ENCODE results near the gene UBE2N.
A peak's percentile ranks its signal among the peaks of the same experiment; 100 is the strongest.

UBE2N gene

GRCh38 chr12:93407054-93407962 lies 34.4 kb downstream of the UBE2N start:
- TF ChIP-seq ZSCAN16 (tag by site-specific recombination; IDR thresholded peaks at IDR 0.05) (peak; percentile 77), ZNF48 (tag by site-specific recombination; IDR thresholded peaks at IDR 0.05) (no peak)
- TF ChIP-seq, protein P1, sequence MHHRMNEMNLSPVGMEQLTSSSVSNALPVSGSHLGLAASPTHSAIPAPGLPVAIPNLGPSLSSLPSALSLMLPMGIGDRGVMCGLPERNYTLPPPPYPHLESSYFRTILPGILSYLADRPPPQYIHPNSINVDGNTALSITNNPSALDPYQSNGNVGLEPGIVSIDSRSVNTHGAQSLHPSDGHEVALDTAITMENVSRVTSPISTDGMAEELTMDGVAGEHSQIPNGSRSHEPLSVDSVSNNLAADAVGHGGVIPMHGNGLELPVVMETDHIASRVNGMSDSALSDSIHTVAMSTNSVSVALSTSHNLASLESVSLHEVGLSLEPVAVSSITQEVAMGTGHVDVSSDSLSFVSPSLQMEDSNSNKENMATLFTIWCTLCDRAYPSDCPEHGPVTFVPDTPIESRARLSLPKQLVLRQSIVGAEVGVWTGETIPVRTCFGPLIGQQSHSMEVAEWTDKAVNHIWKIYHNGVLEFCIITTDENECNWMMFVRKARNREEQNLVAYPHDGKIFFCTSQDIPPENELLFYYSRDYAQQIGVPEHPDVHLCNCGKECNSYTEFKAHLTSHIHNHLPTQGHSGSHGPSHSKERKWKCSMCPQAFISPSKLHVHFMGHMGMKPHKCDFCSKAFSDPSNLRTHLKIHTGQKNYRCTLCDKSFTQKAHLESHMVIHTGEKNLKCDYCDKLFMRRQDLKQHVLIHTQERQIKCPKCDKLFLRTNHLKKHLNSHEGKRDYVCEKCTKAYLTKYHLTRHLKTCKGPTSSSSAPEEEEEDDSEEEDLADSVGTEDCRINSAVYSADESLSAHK (tag by site-specific recombination; IDR thresholded peaks at IDR 0.05) = peak; percentile 94
- H3K4me1 ChIP-seq (ENCODE audit: control insufficient read depth, insufficient read depth, low read length) = no peaks in the 10 kb centered on the region
- peaks cover 4 to 42% of the 10 kb centered on the region in 2 experiments; a peak in 1 of 3 replicates for H3K36me3 ChIP-seq (ENCODE audit: control insufficient read depth in 2 of 2, insufficient read depth in 1 of 2, low read length in 2 of 2)
- H3K9me3 ChIP-seq (ENCODE audit: control insufficient read depth, insufficient read depth, low read depth, low read length) = no peaks in the 10 kb centered on the region
- H3K27ac ChIP-seq (ENCODE audit: extremely low read depth, low read depth, low read length) = no peak overlapping the region
- CTCF ChIA-PET = interaction anchor here (1.2 kb wide), 1 partner anchor 12 kb away, joined by 5 read pairs; no protein-coding TSS in a partner anchor
- no peak overlapping the region for H3K4me3 ChIP-seq (ENCODE audit: low read depth, low read length)
- POLR2A ChIA-PET = no interaction called here

GRCh38 chr12:93404961-93405849 lies 36.5 kb downstream of the UBE2N start:
- ChIA-PET CTCF (interaction anchor here (0.7 to 2.4 kb wide), 5 partner anchors 8 to 418 kb away, joined by 3 to 8 read pairs (median 5); no protein-coding TSS in a partner anchor), POLR2A (no interaction called here)
- no peaks in the 10 kb centered on the region for H3K4me1 ChIP-seq (ENCODE audit: control insufficient read depth, insufficient read depth, low read length)
- TF ChIP-seq KLF1 (tag by site-specific recombination; IDR thresholded peaks at IDR 0.05) (no peak), WT1 (tag by site-specific recombination; IDR thresholded peaks at IDR 0.05) (no peak), SCRT2 (tag by site-specific recombination; IDR thresholded peaks at IDR 0.05) (no peak), KLF9 (tag by site-specific recombination; IDR thresholded peaks at IDR 0.05; ENCODE audit: low read depth) (no peak)
- TF ChIP-seq, protein P2, sequence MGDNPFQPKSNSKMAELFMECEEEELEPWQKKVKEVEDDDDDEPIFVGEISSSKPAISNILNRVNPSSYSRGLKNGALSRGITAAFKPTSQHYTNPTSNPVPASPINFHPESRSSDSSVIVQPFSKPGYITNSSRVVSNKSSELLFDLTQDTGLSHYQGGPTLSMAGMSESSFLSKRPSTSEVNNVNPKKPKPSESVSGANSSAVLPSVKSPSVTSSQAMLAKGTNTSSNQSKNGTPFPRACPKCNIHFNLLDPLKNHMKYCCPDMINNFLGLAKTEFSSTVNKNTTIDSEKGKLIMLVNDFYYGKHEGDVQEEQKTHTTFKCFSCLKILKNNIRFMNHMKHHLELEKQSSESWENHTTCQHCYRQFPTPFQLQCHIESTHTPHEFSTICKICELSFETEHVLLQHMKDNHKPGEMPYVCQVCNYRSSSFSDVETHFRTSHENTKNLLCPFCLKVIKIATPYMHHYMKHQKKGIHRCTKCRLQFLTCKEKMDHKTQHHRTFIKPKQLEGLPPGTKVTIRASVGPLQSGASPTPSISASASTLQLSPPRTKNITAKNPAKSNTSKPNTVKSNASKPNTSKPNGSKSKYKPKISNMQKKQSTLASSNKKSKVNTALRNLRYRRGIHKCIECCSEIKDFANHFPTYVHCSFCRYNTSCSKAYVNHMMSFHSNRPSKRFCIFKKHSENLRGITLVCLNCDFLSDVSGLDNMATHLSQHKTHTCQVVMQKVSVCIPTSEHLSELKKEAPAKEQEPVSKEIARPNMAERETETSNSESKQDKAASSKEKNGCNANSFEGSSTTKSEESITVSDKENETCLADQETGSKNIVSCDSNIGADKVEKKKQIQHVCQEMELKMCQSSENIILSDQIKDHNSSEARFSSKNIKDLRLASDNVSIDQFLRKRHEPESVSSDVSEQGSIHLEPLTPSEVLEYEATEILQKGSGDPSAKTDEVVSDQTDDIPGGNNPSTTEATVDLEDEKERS (tag by site-specific recombination; IDR thresholded peaks at IDR 0.05) = no peak
- no peak overlapping the region for H3K4me3 ChIP-seq (ENCODE audit: low read depth, low read length)
- peaks cover 0 to 35% of the 10 kb centered on the region in 2 experiments; a peak in 1 of 3 replicates for H3K36me3 ChIP-seq (ENCODE audit: control insufficient read depth in 2 of 2, insufficient read depth in 1 of 2, low read length in 2 of 2)
- no peaks in the 10 kb centered on the region for H3K9me3 ChIP-seq (ENCODE audit: control insufficient read depth, insufficient read depth, low read depth, low read length)
- no peak overlapping the region for H3K27ac ChIP-seq (ENCODE audit: extremely low read depth, low read depth, low read length)

DNA sequence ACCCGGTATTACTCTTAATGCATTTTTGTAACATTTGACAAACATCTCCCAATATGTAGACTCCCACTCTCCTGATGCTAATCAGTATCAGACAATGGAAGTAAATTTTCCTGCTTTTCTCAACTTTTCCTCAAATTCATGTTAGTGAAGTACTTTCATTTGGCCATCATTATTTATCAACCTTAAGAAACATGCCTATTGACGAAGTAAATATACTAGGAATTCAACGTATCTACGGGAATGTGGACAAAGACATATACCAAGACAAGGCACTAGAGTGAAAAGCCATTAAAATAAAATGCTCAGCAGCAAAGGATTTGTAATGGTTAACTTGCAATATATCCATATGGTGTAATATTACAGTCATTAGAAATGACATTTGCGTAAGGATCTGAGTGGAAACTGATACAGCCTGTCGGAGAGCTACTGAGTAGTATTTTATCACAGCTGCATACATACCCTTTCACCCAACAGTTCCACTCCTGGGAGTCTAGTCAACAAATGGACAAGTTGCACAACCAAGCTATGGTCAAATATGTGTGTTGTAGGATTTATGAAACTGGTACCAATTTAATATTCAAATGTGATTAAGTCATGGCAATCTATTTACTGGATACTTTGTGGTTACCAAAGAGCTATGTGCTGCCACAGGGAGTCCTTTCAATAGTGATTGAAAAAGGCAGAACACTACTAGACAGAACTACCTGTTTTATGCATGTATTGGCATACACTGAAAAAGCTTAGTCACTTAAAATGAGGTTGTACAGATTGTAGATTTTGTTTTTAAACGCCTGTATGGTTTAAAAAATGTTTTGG lies 37.6 kb downstream of the UBE2N start:
- Histone ChIP-seq H3K4me3 (ENCODE audit: low read depth, low read length) (no peak overlapping the region), H3K27ac (ENCODE audit: extremely low read depth, low read depth, low read length) (no peak overlapping the region), H3K9me3 (ENCODE audit: control insufficient read depth, insufficient read depth, low read depth, low read length) (no peaks in the 10 kb centered on the region), H3K36me3 (ENCODE audit: control insufficient read depth in 2 of 2, insufficient read depth in 1 of 2, low read length in 2 of 2) (peaks cover 0 to 27% of the 10 kb centered on the region in 2 experiments; a peak in 1 of 3 replicates), H3K4me1 (ENCODE audit: control insufficient read depth, insufficient read depth, low read length) (no peaks in the 10 kb centered on the region)
- POLR2A ChIA-PET = no interaction called here
- CTCF ChIA-PET = interaction anchor here (0.6 to 2.4 kb wide), 4 partner anchors 9 to 418 kb away, joined by 4 to 8 read pairs (median 6); no protein-coding TSS in a partner anchor
- 0 out of 2 replicates have a peak, but pooled peaks have one; percentile 10 for TF ChIP-seq PRDM6 (tag by site-specific recombination; IDR thresholded peaks at IDR 0.05)
- peak; percentile 89 for TF ChIP-seq OSR2 (tag by site-specific recombination; IDR thresholded peaks at IDR 0.05)
- peak; percentile 69 for TF ChIP-seq ZNF600 (tag by site-specific recombination; IDR thresholded peaks at IDR 0.05)
- TF ChIP-seq, protein P3, sequence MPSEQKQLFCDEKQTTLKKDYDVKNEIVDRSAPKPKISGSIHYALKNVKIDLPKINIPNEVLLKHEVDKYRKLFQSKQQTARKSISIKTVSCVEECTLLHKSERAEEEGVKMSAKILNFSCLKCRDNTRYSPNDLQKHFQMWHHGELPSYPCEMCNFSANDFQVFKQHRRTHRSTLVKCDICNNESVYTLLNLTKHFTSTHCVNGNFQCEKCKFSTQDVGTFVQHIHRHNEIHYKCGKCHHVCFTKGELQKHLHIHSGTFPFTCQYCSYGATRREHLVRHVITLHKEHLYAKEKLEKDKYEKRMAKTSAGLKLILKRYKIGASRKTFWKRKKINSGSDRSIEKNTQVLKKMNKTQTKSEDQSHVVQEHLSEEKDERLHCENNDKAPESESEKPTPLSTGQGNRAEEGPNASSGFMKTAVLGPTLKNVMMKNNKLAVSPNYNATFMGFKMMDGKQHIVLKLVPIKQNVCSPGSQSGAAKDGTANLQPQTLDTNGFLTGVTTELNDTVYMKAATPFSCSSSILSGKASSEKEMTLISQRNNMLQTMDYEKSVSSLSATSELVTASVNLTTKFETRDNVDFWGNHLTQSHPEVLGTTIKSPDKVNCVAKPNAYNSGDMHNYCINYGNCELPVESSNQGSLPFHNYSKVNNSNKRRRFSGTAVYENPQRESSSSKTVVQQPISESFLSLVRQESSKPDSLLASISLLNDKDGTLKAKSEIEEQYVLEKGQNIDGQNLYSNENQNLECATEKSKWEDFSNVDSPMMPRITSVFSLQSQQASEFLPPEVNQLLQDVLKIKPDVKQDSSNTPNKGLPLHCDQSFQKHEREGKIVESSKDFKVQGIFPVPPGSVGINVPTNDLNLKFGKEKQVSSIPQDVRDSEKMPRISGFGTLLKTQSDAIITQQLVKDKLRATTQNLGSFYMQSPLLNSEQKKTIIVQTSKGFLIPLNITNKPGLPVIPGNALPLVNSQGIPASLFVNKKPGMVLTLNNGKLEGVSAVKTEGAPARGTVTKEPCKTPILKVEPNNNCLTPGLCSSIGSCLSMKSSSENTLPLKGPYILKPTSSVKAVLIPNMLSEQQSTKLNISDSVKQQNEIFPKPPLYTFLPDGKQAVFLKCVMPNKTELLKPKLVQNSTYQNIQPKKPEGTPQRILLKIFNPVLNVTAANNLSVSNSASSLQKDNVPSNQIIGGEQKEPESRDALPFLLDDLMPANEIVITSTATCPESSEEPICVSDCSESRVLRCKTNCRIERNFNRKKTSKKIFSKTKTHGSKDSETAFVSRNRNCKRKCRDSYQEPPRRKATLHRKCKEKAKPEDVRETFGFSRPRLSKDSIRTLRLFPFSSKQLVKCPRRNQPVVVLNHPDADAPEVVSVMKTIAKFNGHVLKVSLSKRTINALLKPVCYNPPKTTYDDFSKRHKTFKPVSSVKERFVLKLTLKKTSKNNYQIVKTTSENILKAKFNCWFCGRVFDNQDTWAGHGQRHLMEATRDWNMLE (tag by site-specific recombination; conservative IDR thresholded peaks at IDR 0.05; ENCODE audit: low read depth) = no peak
- TF ChIP-seq KLF16 (tag by site-specific recombination; IDR thresholded peaks at IDR 0.05) = no peak

Measured in HEK293 (cell line).